WTC11 (cell line): ENCODE results near the gene C11orf21. TPM values are rescaled to one million over a fixed set of nuclear protein-coding genes. Genes with fewer than 3 reads are reported as not detected.

Experiments used
- ATAC-seq: fragments of 200-7000 bp; cut with Tn5 transposase; 2 replicates; pipeline ENCODE4 v1.10.0; 2021; ENCODE audit warnings: mild to moderate bottlenecking, moderate library complexity
- CTCF ChIA-PET: fragments of 300-600 bp; sonication (Branson Sonifier 250); formaldehyde crosslinking; loops from one replicate; lab custom pipeline; 2021; ENCODE audit warnings: antibody characterized with exemption; lab: Charles Lee
- POLR2A ChIA-PET: fragments of 350-600 bp; sonication (Branson Sonifier 250); formaldehyde crosslinking; loops from one replicate; lab custom pipeline; 2021; ENCODE audit warnings: antibody characterized with exemption; lab: Charles Lee
- DNase-seq: peaks from one replicate; pipeline ENCODE4 v3.0.0; 2021; ENCODE audit warnings: low spot score
- H3K27ac Mint-ChIP-seq: 2 replicates; pipeline ENCODE4 v1.8.0; 2021; ENCODE audit warnings: mixed read lengths
- H3K27me3 Mint-ChIP-seq: 2 replicates; pipeline ENCODE4 v1.8.0; 2021; ENCODE audit warnings: low read depth, mild to moderate bottlenecking, moderate library complexity, mixed read lengths
- H3K36me3 Mint-ChIP-seq: 2 replicates; pipeline ENCODE4 v1.8.0; 2021; ENCODE audit warnings: mixed read lengths
- H3K4me1 Mint-ChIP-seq: 2 replicates; pipeline ENCODE4 v1.8.0; 2022; ENCODE audit warnings: mixed read lengths
- H3K4me3 Mint-ChIP-seq: 2 replicates; pipeline ENCODE4 v1.8.0; 2021; ENCODE audit warnings: mild to moderate bottlenecking, moderate library complexity, mixed read lengths
- H3K9me3 Mint-ChIP-seq: 2 replicates; pipeline ENCODE4 v1.8.0; 2021; ENCODE audit warnings: mixed read lengths
- ATF3 ChIP-seq: sonication (generic); formaldehyde crosslinking; conservative IDR thresholded peaks from 2 replicates; pipeline ENCODE4 v1.8.1; 2022; ENCODE audit warnings: mild to moderate bottlenecking, missing genetic modification reagents
- CDX4 ChIP-seq: fragments of 250-450 bp; sonication (Bioruptor Pico); IDR thresholded peaks from 2 replicates; pipeline ENCODE4 v1.9.0; 2021; ENCODE audit warnings: moderate library complexity, mild to moderate bottlenecking, inconsistent platforms, borderline replicate concordance
- CREB1 ChIP-seq: sonication (generic); formaldehyde crosslinking; IDR thresholded peaks from 2 replicates; pipeline ENCODE4 v1.8.0; 2023; ENCODE audit warnings: mild to moderate bottlenecking, missing genetic modification reagents
- ELF4 ChIP-seq: sonication (generic); formaldehyde crosslinking; IDR thresholded peaks from 2 replicates; pipeline ENCODE4 v1.8.1; 2022; ENCODE audit warnings: low read depth, mild to moderate bottlenecking, moderate library complexity, missing genetic modification reagents
- ESRRA ChIP-seq: sonication (generic); formaldehyde crosslinking; IDR thresholded peaks from 2 replicates; pipeline ENCODE4 v1.8.1; 2022; ENCODE audit warnings: mild to moderate bottlenecking, missing genetic modification reagents, borderline replicate concordance
- FOXK1 ChIP-seq: sonication (generic); formaldehyde crosslinking; IDR thresholded peaks from 2 replicates; pipeline ENCODE4 v1.8.0; 2022; ENCODE audit warnings: mild to moderate bottlenecking, moderate library complexity, missing genetic modification reagents
- GRHL2 ChIP-seq: fragments of 250-450 bp; sonication (Bioruptor Pico); IDR thresholded peaks from 2 replicates; pipeline ENCODE4 v1.8.0; 2022; ENCODE audit warnings: mild to moderate bottlenecking, moderate library complexity; ENCODE audit not compliant: insufficient replicate concordance, severe bottlenecking
- GTF2I ChIP-seq: fragments of 250-450 bp; sonication (Bioruptor Pico); conservative IDR thresholded peaks from 2 replicates; pipeline ENCODE4 v1.4.0; 2021; ENCODE audit warnings: mild to moderate bottlenecking
- IRF1 ChIP-seq: sonication (generic); formaldehyde crosslinking; IDR thresholded peaks from 2 replicates; pipeline ENCODE4 v1.8.0; 2023; ENCODE audit warnings: missing genetic modification reagents
- IRF2 ChIP-seq: sonication (generic); formaldehyde crosslinking; IDR thresholded peaks from 2 replicates; pipeline ENCODE4 v1.8.0; 2022; ENCODE audit warnings: low read depth, missing genetic modification reagents, borderline replicate concordance
- MYBL2 ChIP-seq: sonication (generic); formaldehyde crosslinking; IDR thresholded peaks from 2 replicates; pipeline ENCODE4 v1.8.1; 2023; ENCODE audit warnings: mild to moderate bottlenecking, moderate library complexity, missing genetic modification reagents
- NFE2L1 ChIP-seq: sonication (generic); formaldehyde crosslinking; IDR thresholded peaks from 2 replicates; pipeline ENCODE4 v1.8.1; 2023; ENCODE audit warnings: missing genetic modification reagents
- NR1H2 ChIP-seq: sonication (generic); formaldehyde crosslinking; IDR thresholded peaks from 2 replicates; pipeline ENCODE4 v1.9.0; 2021; ENCODE audit warnings: mild to moderate bottlenecking, moderate library complexity, missing genetic modification reagents
- RORB ChIP-seq: fragments of 250-450 bp; sonication (Bioruptor Pico); IDR thresholded peaks from 2 replicates; pipeline ENCODE4 v1.9.0; 2021; ENCODE audit warnings: mild to moderate bottlenecking
- SMAD4 ChIP-seq: sonication (generic); formaldehyde crosslinking; IDR thresholded peaks from 2 replicates; pipeline ENCODE4 v1.8.0; 2022; ENCODE audit warnings: mild to moderate bottlenecking, missing genetic modification reagents
- SOX15 ChIP-seq: fragments of 250-450 bp; sonication (Bioruptor Pico); IDR thresholded peaks from 2 replicates; pipeline ENCODE4 v1.9.0; 2021; ENCODE audit warnings: mild to moderate bottlenecking
- ZNF219 ChIP-seq: sonication (generic); formaldehyde crosslinking; IDR thresholded peaks from 2 replicates; pipeline ENCODE4 v1.8.0; 2023; ENCODE audit warnings: missing genetic modification reagents, mild to moderate bottlenecking, borderline replicate concordance
- ZNF281 ChIP-seq: sonication (generic); formaldehyde crosslinking; IDR thresholded peaks from 2 replicates; pipeline ENCODE4 v1.8.0; 2023; ENCODE audit warnings: mild to moderate bottlenecking, missing genetic modification reagents
- ZNF317 ChIP-seq: sonication (generic); formaldehyde crosslinking; IDR thresholded peaks from 2 replicates; pipeline ENCODE4 v1.8.1; 2023; ENCODE audit warnings: low read depth, mild to moderate bottlenecking, moderate library complexity, missing genetic modification reagents, borderline replicate concordance
- ZNF671 ChIP-seq: fragments of 250-450 bp; sonication (Bioruptor Pico); IDR thresholded peaks from 2 replicates; pipeline ENCODE4 v1.8.0; 2021; ENCODE audit warnings: mild to moderate bottlenecking
- total RNA-seq: library from RNA; stranded (reverse); gene quantifications from 3 replicates; pipeline ENCODE4 v1.2.3, GENCODE V29; 2021

The C11orf21 gene
- total RNA-seq, 1 experiment from 2014 or later, result 0.24 TPM

GRCh38 chr11:2250485-2250884 is 51.2 kb downstream of the C11orf21 start:
- Mint-ChIP-seq H3K9me3 (peaks cover 7% of the 10 kb centered on the region), H3K36me3 (no peaks in the 10 kb centered on the region), H3K27me3 (peaks cover 29% of the 10 kb centered on the region), H3K4me3 (no peak overlapping the region), H3K27ac (no peak overlapping the region), H3K4me1 (no peaks in the 10 kb centered on the region)
- no peak for TF ChIP-seq MYBL2 (CRISPR knock-in tag)
- no peak for TF ChIP-seq ZNF317 (CRISPR knock-in tag)
- TF ChIP-seq ZNF281, result no peak
- TF ChIP-seq FOXK1, result no peak
- no peak for TF ChIP-seq IRF2 (CRISPR knock-in tag)
- no peak for TF ChIP-seq CDX4
- ATAC-seq (no peak), DNase-seq (no peak)
- CTCF ChIA-PET, result interaction anchor here (1.6 kb wide), 1 partner anchor 54 kb away, joined by 4 read pairs; no protein-coding TSS in a partner anchor
- POLR2A ChIA-PET, result no interaction called here

GRCh38 chr11:2250041-2250440 is 51.7 kb downstream of the C11orf21 start:
- Mint-ChIP-seq H3K36me3 (no peaks in the 10 kb centered on the region), H3K4me3 (no peak overlapping the region), H3K27ac (no peak overlapping the region), H3K27me3 (peaks cover 34% of the 10 kb centered on the region), H3K9me3 (peaks cover 7% of the 10 kb centered on the region), H3K4me1 (no peaks in the 10 kb centered on the region)
- TF ChIP-seq NR1H2 (CRISPR knock-in tag) (no peak), ESRRA (CRISPR knock-in tag) (no peak), NFE2L1 (CRISPR knock-in tag) (no peak), FOXK1 (no peak), GTF2I (CRISPR knock-in tag) (no peak), SOX15 (CRISPR knock-in tag) (no peak), ZNF219 (no peak), IRF1 (no peak), RORB (CRISPR knock-in tag) (no peak), ELF4 (no peak), ATF3 (no peak), SMAD4 (CRISPR knock-in tag) (no peak), MYBL2 (CRISPR knock-in tag) (no peak), ZNF671 (no peak), GRHL2 (CRISPR knock-in tag) (no peak), CREB1 (CRISPR knock-in tag) (no peak)
- POLR2A ChIA-PET, result no interaction called here
- DNase-seq (no peak), ATAC-seq (no peak)
- CTCF ChIA-PET, result interaction anchor here (1.0 to 1.6 kb wide), 2 partner anchors 55 to 63 kb away, joined by 4 read pairs; no protein-coding TSS in a partner anchor
